SH-SY5Y (cell line): ENCODE results near the gene LGALS12.

Experiments
- GATA2 ChIP-seq: IDR thresholded peaks from 2 replicates; pipeline ENCODE4 v1.6.1; 2011; ENCODE audit warnings: mild to moderate bottlenecking, low read depth, low read length
- GATA3 ChIP-seq: IDR thresholded peaks from 2 replicates; pipeline ENCODE4 v1.6.1; 2011; ENCODE audit warnings: low read depth, mild to moderate bottlenecking, low read length, moderate library complexity

DNA sequence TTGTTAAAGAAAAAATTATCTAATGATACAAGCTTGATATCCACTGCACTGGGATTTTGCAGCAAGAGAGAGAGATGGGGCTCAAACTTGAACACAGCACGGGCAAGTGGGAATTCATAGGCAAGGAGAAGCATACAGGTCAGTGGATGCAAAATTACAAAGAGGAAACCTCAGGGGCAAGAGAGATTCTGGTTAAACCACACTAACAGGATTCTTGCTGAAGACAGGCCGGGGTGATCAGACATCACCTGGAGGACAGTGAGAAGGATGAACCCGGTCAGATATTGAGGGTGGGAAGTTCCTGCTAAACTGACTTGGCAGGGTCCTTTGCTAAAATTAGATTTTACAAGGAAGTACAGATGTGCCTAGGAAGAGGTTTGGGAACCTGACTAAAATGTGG is 28.2 kb downstream of the LGALS12 start:
- TF ChIP-seq GATA2 (no peak), GATA3 (no peak)
